HT-29 (cell line): ENCODE results near the gene ALAS1. TPM values are rescaled to one million over a fixed set of nuclear protein-coding genes. Genes with fewer than 3 reads are reported as not detected.
A peak's percentile ranks its signal among the peaks of the same experiment; 100 is the strongest.
"Not testable (repeated sequence)": the region's sequence is repeated elsewhere in the genome, so short reads cannot be mapped to it uniquely, and the experiment has no call there.

Source experiments
- DNase-seq: peaks from one replicate; pipeline ENCODE4 v3.0.0-alpha.2; 2015; ENCODE audit warnings: low spot score
- total RNA-seq: library from RNA; depleted of rRNA; stranded (reverse); fragments of >200 nt; shearing (Covaris generic); gene quantifications from 2 replicates; pipeline ENCODE4 v1.2.3, GENCODE V29; 2014; rRNA removed

ALAS1 gene
- total RNA-seq, result 31.5 and 34.4 TPM in 2 replicates

DNA sequence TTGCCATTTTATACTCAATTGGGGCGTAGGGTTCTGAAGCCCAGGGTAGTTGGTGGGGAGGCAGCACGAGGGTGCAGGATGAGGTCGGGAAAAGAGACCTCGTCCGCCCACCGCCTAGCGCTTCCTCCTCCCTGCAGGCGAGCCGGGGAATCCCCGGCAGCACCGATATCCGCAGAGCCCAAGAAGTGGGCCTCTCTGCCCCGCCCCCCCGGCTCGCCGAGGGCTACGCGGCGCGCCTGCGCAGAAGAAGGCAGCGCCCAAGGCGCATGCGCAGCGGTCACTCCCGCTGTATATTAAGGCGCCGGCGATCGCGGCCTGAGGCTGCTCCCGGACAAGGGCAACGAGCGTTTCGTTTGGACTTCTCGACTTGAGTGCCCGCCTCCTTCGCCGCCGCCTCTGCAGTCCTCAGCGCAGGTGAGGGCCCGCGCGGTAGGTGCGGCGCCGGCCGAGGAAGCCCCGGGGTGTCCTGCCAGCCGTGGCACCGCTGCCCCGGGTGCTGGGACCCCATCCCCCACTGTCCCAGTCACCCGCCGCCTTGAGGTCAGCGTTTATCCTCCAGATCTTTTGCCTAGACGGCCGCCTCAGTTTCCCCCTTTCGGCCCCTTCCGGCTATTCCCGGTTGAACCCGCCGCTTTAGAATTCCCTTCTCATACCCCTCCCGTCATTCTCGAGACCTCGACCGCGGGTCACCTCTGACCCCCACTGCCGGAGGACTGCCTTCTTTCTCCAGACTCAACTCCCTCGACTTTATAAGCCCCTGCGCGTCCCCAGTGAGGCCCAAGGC lies at the start of gene ALAS1:
Gene ALAS1 (plus strand): TSS at position 319 of the 784 bp plus-strand sequence. CDS start 1,082 bp downstream, outside the sequence.
- peak; percentile 91 for DNase-seq

DNA sequence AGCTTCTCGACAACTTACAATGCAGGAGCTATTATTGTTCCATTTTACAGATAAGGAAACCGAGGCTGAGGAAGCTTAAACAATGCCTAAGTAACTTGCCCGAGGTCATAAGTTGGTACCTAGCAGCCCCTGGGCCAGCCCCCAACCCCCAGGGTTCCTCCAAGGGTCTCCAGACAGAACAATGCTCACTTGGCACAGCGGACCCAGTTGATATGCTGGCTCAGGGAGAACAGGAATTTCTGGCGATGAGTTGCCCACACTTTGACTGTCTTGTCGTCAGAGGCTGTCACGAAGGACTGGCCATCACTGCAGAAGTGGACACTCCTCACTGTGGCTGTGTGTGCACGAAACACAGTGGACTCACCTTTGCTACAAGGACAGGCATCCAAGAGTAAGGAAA lies 48.9 kb upstream of the ALAS1 start:
- DNase-seq, result no peak

DNA sequence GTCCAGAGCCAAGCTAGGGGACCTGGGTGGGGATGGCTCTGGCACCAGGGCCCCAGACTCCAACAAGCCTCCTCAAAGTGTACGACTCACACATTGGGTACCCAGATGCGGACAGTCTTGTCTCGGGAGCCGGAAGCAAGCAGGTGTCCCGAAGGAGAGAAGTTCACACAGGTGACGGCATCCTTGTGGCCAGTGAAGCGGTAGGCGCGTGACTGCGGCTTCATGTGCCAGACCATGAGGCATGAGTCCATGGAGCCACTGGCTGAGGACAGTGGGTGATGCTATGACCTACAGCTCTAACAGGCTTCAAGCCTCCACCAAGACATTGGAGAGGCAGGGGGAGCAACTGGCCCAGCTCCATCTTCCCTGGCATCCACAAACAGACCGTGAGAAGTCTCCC lies 48.2 kb upstream of the ALAS1 start:
- no peak for DNase-seq

DNA sequence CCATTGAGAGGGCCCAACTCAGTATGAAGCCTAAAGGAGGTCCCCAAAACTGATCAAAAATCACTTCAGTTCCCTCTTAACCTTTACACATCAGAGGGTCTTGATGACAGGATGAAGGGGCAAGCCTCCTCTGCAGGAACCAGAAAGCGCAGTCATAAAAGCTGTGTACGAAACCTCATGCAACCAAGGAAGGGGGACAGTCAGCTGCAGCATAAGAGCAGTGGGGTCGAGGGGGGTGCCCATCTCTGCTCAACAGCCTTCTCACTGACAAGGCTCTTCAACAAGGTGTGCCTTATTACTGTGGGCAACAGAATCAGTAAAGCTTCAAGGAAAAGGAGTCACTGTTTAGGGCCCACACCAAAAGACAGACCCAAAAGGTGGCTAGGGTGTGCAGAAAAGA lies 47.6 kb upstream of the ALAS1 start:
- DNase-seq, result no peak

DNA sequence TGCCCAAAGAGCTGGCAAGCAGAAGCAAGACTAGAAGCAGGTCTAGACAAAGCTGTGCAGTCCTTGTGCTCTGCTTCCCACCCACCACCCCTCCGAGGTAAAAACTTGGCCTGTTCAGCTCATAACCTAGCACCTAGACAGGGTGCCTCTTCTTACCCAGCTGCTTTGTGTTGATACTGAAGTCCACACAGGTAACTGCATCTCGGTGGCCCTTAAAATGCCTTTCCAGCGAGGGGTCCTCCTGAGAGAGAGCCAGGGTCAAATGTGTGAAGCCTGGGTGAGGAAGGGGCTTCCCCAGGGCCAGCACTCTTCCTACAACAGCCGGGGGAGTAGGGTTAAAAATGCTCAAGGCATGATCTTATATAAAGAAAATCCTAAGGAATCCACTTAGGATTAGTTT lies 47.1 kb upstream of the ALAS1 start:
- DNase-seq, result no peak

DNA sequence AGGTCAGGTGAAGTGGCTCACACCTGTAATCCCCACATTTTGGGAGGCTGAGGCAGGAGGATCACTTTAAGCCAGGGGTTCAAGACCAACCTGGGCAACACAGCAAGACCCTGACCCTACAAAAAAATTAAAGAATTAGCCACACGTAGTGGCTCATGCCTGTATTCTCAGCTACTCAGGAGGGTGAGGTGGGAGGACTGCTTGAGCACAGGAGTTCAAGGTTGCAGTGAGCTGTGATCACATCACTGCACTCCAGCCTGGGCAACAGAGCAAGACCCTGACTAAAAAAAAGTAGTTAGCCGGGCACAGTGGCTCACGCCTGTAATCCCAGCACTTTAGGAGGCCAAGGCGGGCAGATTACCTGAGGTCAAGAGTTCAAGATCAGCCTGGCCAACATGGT lies 46.0 kb upstream of the ALAS1 start:
- not testable (repeated sequence) for DNase-seq

DNA sequence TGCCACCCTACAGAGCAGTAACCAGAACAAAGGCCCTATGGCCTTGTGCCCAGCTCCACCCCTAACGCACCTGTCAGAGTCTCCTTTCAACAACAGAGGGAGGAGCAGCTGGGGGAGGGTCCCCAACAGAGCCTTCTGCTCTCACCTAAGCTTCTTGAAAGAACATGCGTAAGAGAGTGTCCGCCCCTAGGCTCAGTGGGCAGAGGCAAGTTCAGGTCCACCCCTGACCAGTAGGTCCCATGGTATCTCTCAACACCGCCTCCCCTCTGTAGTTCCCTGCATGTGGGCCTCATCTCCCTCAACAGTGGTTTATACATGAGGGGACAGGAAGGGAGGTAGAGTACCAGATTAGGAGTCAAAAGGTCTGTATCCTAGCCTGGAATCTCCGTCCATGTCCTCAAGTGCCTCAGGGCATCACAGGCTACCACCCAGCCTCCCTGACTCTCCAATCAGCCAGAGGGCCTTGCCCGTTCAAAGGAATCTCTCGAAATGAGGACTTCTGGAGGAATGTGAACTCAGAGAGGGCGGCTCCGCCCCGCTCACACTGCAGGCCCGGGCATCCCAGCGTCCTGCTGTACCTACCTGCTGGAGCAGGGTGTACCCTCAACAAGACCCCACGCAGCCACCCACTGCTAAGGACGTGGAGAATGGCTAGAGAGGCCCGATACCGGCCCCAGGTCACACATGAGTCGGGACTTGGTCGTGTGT lies 44.4 kb upstream of the ALAS1 start:
- DNase-seq, result peak; percentile 80

DNA sequence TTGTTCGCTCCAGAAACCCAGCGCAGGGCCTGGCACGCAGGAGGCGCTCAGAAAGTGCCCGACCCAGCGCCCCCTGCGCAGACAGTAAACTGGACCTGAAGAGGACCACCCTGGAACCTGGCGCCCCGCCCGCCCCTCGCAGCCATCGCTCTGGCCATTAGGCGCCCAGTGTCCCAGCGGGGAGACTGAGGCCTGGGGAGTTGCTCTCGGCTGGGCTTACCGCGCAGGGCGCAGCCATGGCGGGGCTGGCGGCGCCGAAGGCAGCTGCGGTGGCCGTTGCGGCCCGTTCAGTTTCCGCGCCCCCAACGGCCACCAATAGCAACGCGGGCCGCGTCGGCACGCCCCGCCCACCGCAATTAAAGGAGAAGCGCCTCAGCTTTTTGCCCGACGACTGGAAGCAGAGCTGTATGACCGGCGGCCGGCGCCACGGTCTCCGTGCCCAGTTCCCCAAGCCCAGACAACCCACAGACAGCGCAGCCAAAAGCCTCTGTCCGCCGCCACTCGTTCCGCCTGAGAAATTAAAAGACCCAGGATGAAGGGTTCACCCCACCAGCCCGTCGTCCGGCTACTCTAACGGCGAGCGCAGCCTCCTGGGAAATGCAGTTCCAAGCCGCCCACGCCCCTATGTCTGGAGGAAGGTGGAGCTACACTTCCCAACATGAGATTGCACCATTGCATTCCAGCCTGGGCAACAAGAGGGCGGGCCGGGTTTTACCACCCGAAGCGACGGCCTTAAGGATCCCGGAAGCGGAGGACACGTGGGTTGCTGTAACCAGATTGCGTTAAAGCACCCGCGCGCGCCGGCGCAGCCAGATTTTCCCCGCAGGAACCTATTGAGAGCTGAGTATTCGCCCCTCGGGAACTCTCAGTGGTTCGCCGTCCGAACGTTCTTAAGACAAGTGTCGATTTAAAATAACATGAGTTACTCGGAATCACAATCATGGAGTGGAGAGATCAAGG lies 43.5 kb upstream of the ALAS1 start, which contains the start of gene POC1A:
Gene POC1A (minus strand): TSS at position 289 of the 960 bp plus-strand sequence. CDS start 51 bp downstream, at position 238.
- peak; percentile 93 for DNase-seq

DNA sequence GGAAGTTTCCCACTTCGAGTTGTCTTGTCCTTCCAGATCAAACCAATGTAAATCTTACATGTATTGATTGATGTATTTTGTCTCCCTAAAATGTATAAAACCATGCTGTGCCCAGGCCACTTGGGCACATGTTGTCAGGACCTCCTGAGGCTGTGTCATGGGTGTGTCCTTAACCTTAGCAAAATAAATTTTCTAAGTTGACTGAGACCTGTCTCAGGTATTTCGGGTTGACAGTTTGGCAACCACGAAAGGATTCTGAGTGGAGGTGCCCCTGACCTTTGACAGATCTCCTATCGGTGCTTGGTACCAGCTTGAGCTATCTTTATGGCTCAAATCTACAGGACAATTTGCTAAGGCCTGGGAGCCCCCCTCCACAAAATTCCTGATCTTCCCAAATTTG lies 42.0 kb upstream of the ALAS1 start:
- no peak for DNase-seq

DNA sequence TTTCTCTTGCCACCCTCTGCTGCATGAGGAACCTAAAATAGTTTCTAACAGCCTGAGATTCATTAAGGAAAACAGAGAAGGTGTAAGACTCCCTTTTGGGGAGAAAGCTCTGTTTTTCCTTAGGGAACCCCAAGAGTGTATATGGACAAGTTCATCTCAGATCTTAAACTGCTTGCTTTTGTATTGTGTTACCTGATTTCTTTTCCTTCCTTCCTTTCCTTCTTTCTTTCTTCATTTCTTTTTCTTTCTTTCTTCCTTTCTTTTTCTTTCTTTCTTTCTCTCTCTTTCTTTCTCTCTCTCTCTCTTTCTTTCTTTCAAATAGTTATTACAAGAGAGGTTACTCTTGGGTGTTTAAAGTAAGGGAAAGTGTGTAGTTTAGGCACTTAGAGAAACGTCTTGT lies 38.5 kb upstream of the ALAS1 start:
- DNase-seq, result no peak

DNA sequence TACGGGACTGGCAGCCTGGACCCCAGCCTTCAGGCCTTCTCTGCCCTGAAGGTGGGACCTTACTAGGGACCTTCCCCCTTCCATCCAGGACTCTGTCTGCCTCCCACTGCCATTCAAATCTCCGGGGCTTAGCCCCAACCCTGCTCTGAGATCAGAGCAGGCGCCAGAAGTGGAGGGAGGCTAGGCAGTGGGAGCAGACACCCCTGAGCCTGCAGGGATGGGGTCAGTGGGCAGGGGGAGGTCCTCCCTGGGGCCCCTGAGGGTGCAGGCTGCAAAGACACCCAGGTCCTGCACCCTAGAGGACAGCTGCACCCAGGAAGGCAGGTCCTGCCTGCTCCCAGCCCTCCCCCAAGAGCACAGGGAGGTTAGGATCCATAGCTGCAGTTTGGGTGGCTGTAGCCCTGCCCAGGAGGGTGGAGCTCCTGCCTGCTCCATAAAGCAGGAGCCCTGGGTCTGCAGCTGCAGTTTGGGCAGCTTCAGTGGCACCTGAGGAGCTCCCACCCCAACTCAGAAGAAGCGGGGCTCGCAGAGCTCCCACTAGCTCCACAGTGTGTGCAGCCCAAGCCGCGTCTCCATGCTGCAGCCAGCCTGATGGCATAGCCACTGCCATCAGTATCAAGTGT lies 35.6 kb upstream of the ALAS1 start:
- DNase-seq, result no peak

DNA sequence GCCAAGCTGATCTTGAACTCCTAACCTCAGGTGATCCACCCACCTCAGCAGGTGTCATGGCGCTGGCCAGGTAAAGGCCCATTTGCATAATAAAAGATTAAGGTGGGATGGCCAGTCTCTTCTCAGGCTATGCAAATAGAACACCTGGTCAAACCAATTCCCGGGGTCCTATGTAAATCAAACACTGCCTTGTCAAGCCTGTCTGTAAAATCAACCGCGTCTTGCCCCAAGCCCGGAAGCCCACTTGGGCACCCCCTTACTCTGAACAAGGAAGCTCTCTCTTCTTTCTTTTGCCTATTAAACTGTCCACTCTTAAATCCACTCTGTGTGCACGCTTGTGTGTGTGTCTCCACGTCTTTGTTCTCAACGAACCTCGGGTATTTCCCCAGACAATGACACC lies 30.7 kb upstream of the ALAS1 start:
- no peak for DNase-seq

DNA sequence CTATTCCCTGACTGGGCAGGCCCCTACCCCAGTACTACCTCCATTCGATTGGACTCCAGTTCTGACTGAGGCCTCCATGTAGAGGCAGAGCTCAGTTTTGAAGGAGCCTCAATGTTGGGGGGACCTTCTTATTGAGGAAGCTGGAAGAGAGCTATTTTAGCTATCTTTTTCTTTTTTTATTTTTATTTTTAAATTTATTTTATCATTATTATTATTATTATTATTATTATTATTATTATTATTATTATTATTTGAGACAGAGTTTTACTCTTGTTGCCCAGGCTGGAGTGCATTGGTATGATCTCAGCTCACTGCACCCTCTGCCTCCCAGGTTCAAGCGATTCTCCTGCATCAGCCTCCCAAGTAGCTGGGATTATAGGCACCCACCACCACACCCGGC lies 27.7 kb upstream of the ALAS1 start:
- DNase-seq, result not testable (repeated sequence)

DNA sequence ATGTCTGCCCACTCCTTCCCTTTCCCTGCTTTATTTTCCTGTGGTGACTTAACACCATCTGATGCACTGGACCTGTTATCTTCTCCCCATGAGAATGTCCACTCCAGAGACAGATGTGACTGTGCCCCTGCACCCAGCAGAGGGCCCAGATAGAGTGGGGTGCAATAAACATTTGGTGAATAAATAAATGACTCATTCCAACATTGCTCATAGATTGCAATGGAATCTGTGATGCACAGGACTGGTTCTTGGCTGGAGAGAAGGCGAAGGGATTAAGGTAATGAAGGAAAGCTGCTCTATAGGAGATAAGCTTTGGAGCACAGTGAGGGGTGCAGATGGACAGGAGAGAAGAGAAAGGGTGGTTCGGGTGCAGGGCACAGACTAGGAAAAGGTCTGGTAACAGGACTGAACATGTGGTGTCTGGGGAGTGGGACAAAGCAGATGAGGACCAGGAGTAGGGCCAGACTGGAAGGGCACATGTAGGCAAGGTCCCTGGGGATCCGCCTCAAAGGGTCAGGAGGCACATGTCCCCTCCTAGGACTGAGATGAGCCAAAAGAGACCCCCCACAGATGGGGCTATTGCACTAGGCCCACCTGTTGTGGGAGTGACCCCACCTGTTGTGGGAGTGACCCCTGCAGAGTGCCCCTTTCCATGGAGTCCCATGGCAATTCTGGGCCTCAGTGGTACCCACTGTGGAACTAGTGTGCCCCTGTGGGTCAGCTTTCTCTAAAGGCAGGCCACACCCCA lies 26.3 kb upstream of the ALAS1 start:
- no peak for DNase-seq

DNA sequence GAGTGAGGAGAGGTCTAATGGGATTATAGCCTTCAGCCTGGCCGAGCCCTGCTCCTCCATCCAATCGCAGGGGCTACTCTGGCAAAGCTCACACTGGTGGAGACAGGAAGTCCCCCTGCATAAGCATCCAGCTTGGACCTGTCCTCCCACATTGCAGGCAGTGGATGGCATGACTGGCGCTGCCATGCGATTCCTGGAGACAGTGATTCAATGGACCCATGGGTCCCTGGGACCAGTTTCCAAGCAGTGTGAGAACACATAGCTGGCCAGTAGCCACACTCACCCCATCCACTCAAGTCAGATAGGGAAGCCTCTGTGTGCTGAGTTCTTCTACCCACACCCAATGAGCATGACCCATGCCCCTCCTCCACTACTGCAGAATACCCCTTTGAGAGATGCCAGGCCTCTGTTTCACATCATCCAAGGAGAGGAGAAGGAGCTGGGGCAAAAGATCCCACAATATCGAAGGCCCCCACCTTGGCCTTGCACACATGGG lies 25.6 kb upstream of the ALAS1 start:
- DNase-seq, result no peak

DNA sequence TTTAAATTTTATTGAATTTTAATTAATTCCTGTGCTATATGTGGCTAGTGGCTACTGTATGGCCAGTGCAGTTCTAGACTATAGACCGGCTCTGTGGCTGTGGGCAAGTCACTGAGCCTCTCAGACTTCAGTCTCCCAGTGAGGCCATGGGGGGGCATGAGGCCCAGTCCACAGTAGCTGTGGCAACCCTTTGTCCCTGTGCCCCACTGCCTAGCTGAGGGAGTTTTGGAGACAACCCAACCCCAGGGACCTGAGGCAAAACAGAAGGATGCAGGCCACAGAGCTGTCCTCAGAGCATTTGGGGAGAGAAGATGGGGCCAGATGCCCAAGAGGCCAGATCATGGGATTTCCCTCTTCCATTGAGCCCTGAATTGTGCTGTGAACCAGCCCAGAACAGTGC lies 24.9 kb upstream of the ALAS1 start:
- no peak for DNase-seq

DNA sequence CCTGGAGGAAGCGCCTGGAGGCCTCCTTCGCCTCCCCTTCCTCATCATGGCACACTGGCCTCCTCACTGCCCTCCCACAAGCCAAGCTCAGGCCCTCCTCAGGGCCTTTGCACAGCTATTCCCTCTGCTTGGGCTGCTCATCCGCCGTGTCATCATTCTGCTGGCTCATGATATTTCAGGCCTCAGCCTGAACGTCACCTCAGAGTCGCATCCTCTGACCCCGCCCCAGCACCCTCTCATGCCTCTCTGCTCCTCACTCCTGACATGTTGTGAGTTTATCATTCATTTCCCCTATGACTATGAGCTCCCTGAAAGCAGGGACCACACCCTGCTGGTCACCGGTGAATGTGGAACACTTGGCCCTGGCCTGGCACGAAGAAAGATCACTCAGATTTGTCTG lies 23.1 kb upstream of the ALAS1 start:
- no peak for DNase-seq

DNA sequence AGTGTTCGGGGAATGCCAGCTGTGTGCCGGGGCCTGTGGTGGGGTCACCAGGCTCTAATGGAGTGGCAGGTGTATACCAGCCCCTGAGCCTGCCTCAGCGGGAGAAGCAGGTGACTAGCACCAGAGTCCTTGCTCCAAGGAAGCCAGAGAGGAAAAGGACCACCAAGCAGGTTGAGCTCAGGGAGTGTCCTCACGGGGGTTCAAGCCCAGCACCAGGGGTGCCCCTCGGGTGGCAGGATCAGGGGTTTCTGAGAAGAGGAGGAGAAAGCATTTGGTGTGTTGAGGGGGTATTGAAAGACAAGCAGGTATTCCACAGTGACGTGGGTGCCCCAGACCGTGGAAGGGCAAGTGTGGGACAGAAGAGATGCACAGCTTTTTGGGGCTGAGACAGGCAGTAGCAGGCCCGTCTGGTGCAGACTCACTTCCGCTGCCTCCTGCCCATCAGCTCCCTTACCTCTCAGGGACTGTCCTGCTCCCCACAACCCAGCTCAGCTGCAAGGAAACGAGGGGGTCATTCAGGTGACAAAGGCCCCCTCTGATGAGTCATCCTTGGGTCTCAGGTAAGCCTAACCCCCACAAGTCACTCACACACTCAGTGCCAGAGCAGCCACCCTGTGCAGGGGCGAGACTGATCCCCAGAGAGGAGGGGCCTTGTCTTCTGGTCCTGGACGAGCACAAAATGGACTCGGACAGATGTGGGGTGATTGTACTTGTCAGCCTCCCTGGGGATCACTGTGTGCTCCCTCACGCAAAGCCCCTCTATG lies 22.4 kb upstream of the ALAS1 start:
- no peak for DNase-seq

DNA sequence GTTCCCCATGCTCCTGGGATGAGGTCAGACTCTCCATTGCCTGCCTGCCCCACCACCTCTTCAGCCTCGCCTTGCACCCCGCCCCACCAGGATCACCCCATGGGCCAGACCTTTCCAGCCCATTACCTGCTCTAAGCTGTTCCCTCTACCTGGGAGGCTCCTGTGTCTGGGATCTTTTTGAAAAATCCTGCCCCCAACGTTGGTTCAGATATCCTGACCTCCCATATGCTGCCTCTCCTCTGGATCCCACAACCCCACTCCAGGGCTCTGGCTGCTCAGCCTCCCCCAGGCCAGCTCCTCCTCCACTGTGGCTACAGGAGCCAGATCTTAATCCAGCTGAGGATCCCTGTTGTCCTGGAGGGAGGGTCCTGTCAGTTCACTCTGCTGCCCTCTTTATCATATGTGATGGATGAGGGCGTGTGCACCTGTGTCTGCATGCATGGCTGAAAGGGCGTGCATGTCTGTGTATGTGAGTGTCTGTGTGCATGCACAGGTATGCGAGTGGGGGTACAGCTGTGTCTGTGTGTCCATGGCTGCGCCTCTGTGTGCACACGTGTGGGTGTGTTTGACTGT lies 21.7 kb upstream of the ALAS1 start:
- DNase-seq, result no peak
